ENCODE measurements around the gene CPB1.

Gene CPB1

DNA sequence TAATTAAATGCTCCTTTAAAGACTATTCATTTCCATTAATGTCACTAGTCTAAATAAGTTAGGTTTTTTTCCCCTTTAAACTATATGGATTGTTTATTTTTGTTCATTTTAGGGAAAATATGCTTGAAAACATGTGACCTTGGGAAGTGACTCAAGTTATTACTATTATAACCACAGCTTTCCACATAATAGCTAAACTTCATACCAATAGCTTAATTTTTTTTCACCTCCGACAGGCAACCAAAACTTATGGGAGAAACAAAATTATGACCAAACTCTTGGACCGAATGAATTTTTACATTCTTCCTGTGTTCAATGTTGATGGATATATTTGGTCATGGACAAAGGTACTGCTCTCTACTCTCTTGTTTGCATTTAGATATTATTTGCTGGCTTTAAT is 53.7 kb downstream of the CPB1 start:
- H3K27ac ChIP-seq (ENCODE audit: low read depth, low read length): peak overlapping the region; percentile 31
- H2AFZ ChIP-seq (ENCODE audit: low read length, unreplicated experiment): no peak overlapping the region
- peaks cover 32% of the 10 kb centered on the region for H3K4me1 ChIP-seq (ENCODE audit: control insufficient read depth, insufficient read depth, low read length, unreplicated experiment)
- H3K79me2 ChIP-seq (ENCODE audit: control insufficient read depth, insufficient read depth, low read length, unreplicated experiment): no peaks in the 10 kb centered on the region
- H3K27me3 ChIP-seq (ENCODE audit: insufficient read depth, low read length): no peaks in the 10 kb centered on the region
- no peaks in the 10 kb centered on the region for H3K36me3 ChIP-seq (ENCODE audit: insufficient read depth, low read length)
- H3K4me3 ChIP-seq (ENCODE audit: low read depth, low read length): no peak overlapping the region

DNA sequence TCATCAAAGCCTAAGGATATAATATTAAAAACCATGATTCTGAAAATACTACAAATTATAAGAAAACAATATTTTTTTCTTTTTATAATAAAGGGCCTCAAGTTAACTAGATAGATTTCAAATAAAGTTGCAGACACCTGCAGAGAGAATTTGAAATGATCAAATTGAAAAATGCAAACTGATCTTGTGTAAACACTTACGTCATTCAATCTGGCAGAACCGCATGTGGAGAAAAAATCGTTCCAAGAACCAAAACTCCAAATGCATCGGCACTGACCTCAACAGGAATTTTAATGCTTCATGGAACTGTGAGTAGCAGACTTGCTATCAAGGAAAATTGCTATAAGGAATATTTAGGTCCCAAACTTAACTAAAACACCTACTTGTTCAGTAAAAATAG is 54.7 kb downstream of the CPB1 start:
- H3K36me3 ChIP-seq (ENCODE audit: insufficient read depth, low read length): no peaks in the 10 kb centered on the region
- no peaks in the 10 kb centered on the region for H3K27me3 ChIP-seq (ENCODE audit: insufficient read depth, low read length)
- H3K4me1 ChIP-seq (ENCODE audit: control insufficient read depth, insufficient read depth, low read length, unreplicated experiment): peaks cover 32% of the 10 kb centered on the region
- peak overlapping the region; percentile 39; the same call in 1 of the 2 replicates for H3K4me3 ChIP-seq (ENCODE audit: low read depth, low read length)
- peak overlapping the region; percentile 43 for H2AFZ ChIP-seq (ENCODE audit: low read length, unreplicated experiment)
- no peak overlapping the region for H3K27ac ChIP-seq (ENCODE audit: low read depth, low read length)
- H3K79me2 ChIP-seq (ENCODE audit: control insufficient read depth, insufficient read depth, low read length, unreplicated experiment): no peaks in the 10 kb centered on the region

DNA sequence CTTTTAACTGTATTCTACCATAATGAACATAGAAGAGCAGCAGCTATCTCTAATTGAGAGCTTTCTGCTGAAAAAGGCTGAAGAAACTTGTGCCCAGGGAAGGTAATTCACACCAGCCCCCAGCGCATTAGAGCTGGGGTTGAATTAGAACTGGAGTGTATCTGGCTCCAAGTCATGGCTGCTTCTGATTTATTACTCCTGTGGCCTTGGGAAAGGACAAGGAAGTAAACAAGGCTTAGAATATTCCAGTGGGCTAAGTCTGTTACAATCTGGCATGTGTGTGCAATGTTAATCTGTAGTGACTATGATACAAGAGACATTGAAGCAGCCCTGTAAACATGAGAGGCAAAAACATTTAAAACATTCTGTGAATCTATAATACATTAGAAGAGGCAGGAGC is 55.6 kb downstream of the CPB1 start:
- peaks cover 32% of the 10 kb centered on the region for H3K4me1 ChIP-seq (ENCODE audit: control insufficient read depth, insufficient read depth, low read length, unreplicated experiment)
- no peaks in the 10 kb centered on the region for H3K79me2 ChIP-seq (ENCODE audit: control insufficient read depth, insufficient read depth, low read length, unreplicated experiment)
- H3K27ac ChIP-seq (ENCODE audit: low read depth, low read length): no peak overlapping the region
- no peaks in the 10 kb centered on the region for H3K27me3 ChIP-seq (ENCODE audit: insufficient read depth, low read length)
- H2AFZ ChIP-seq (ENCODE audit: low read length, unreplicated experiment): peak overlapping the region; percentile 43
- no peak overlapping the region for H3K4me3 ChIP-seq (ENCODE audit: low read depth, low read length)
- no peaks in the 10 kb centered on the region for H3K36me3 ChIP-seq (ENCODE audit: insufficient read depth, low read length)

DNA sequence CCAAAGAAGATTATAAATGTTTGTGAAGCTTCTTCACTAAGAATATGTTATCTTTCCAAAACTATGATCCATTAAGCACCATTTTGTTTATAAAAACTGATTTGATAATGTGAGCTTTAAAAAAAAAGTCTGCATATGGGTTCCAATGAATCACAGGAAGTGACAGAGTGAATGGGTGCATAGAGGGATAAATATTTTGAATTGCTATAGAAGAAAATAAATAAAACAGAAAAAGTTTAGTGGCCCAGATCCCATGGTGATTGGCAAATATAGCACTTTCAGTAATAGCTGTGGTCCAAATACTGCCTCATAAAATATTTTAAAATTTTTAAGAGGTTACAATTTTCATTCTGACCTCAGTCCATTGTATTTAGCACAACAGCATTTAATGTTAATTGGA is 56.6 kb downstream of the CPB1 start:
- no peak overlapping the region for H3K4me3 ChIP-seq (ENCODE audit: low read depth, low read length)
- H3K4me1 ChIP-seq (ENCODE audit: control insufficient read depth, insufficient read depth, low read length, unreplicated experiment): peaks cover 29% of the 10 kb centered on the region
- no peak overlapping the region for H2AFZ ChIP-seq (ENCODE audit: low read length, unreplicated experiment)
- H3K27ac ChIP-seq (ENCODE audit: low read depth, low read length): peak overlapping the region; percentile 51; the same call in 1 of the 2 replicates
- no peaks in the 10 kb centered on the region for H3K27me3 ChIP-seq (ENCODE audit: insufficient read depth, low read length)
- H3K36me3 ChIP-seq (ENCODE audit: insufficient read depth, low read length): no peaks in the 10 kb centered on the region
- no peaks in the 10 kb centered on the region for H3K79me2 ChIP-seq (ENCODE audit: control insufficient read depth, insufficient read depth, low read length, unreplicated experiment)

DNA sequence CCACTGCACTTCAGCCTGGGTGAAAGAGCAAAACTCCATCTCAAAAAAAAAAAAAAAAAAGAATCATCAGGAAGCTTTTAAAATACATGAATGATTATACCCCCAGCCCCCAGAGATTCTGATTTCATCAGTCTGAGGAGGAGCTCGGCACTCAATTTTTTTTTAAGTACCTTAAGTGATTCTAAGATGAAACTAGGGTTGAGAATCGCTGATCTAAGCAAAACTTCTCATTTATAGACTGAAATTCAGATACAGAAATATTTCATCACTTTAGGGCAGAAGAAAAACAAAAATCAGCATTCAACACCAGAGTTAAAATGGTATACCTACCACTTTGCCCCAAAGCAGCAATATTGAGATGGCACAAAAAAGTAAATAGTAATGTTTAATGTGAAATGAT is 62.2 kb downstream of the CPB1 start:
- H3K27me3 ChIP-seq (ENCODE audit: insufficient read depth, low read length): no peaks in the 10 kb centered on the region
- no peak overlapping the region for H3K27ac ChIP-seq (ENCODE audit: low read depth, low read length)
- H3K79me2 ChIP-seq (ENCODE audit: control insufficient read depth, insufficient read depth, low read length, unreplicated experiment): no peaks in the 10 kb centered on the region
- H3K36me3 ChIP-seq (ENCODE audit: insufficient read depth, low read length): no peaks in the 10 kb centered on the region
- no peak overlapping the region for H3K4me3 ChIP-seq (ENCODE audit: low read depth, low read length)
- H2AFZ ChIP-seq (ENCODE audit: low read length, unreplicated experiment): no peak overlapping the region
- H3K4me1 ChIP-seq (ENCODE audit: control insufficient read depth, insufficient read depth, low read length, unreplicated experiment): no peaks in the 10 kb centered on the region

DNA sequence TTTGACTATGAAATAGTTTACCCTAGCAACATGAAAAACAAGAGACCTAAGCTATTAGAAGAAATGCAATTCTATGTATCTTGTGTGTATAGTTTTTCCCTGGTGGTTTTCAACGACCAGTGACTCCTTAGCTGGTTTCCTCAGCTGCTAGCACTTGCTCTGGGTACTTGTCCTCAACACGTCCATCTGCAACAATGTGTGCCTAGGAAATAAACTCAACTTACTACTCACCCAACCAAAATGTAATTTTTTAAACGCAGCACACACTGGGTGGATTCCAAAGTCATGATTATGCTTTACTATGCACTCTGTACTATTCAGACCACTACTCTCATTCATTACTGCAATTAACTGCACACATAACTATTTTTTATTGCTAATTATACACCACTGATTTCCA is 68.5 kb downstream of the CPB1 start:
- no peaks in the 10 kb centered on the region for H3K27me3 ChIP-seq (ENCODE audit: insufficient read depth, low read length)
- no peak overlapping the region for H2AFZ ChIP-seq (ENCODE audit: low read length, unreplicated experiment)

DNA sequence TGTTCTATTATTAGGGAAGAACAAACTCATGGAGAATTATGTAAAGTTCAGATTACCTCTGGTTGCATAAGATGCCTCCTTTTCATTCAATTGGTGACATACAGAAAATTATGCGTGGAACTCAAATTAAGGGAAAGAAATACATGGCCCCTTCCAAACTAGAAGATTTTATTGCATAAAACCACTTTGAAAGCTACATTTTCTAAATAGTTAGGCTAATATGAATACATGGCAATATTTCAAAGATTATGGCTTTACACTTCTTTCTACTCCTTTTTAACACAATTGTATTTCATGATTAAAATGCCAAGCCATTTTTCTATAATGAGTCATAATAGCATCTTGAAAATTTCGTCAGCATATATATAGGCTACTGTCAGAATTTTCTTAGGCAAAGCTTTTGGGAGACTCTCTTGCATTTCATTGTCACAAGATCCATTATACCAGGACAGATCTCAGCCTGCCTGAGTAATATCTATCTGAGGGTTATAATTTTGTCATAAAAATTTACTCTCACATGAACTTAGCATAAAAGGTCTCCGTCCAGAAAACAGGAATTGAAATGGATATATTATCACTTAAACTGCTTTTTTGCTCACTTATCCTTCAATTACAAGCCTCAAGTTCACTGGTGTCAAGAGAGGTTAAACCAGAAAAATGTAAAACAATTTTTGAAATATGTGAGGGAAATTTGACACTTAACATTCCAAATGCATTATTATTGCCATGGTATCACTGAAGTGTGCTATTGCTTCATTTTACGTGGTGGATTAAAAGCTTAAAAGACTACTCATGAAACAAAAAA is 74.6 kb downstream of the CPB1 start:
- H3K4me3 ChIP-seq (ENCODE audit: low read depth, low read length): peak overlapping the region; percentile 51
- no peaks in the 10 kb centered on the region for H3K36me3 ChIP-seq (ENCODE audit: insufficient read depth, low read length)
- H3K27me3 ChIP-seq (ENCODE audit: insufficient read depth, low read length): no peaks in the 10 kb centered on the region
- no peaks in the 10 kb centered on the region for H3K79me2 ChIP-seq (ENCODE audit: control insufficient read depth, insufficient read depth, low read length, unreplicated experiment)
- H2AFZ ChIP-seq (ENCODE audit: low read length, unreplicated experiment): no peak overlapping the region
- H3K27ac ChIP-seq (ENCODE audit: low read depth, low read length): peak overlapping the region; percentile 91
- peaks cover 21% of the 10 kb centered on the region for H3K4me1 ChIP-seq (ENCODE audit: control insufficient read depth, insufficient read depth, low read length, unreplicated experiment)

More for the DNA sequence above, 68.5 kb downstream of the CPB1 start:
- H3K79me2 ChIP-seq (ENCODE audit: control insufficient read depth, insufficient read depth, low read length, unreplicated experiment): no peaks in the 10 kb centered on the region
- H3K27ac ChIP-seq (ENCODE audit: low read depth, low read length): no peak overlapping the region
- H3K4me3 ChIP-seq (ENCODE audit: low read depth, low read length): no peak overlapping the region
- H3K4me1 ChIP-seq (ENCODE audit: control insufficient read depth, insufficient read depth, low read length, unreplicated experiment): no peaks in the 10 kb centered on the region
- no peaks in the 10 kb centered on the region for H3K36me3 ChIP-seq (ENCODE audit: insufficient read depth, low read length)

DNA sequence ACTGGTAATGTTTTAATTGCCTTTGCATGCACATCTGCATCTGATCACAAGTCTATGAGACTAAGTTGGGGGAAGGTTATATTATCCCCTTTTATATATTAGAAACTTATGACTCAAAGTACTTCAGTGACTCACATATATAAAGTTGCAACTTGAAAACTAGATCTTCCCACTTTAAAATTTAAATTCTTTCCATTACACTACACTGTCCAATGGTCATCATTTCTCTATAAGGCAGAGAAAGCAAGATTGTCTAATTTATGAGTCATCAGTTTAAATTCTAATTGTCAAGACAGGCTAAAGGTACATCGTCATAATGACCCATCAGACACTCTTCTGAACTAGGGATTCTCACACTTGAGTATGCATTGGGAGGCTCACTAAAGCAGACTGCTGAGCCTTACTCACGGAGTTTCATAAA is 75.4 kb downstream of the CPB1 start:
- Histone ChIP-seq H3K36me3 (ENCODE audit: insufficient read depth, low read length) (no peaks in the 10 kb centered on the region), H2AFZ (ENCODE audit: low read length, unreplicated experiment) (peak overlapping the region; percentile 36), H3K79me2 (ENCODE audit: control insufficient read depth, insufficient read depth, low read length, unreplicated experiment) (no peaks in the 10 kb centered on the region), H3K4me3 (ENCODE audit: low read depth, low read length) (peak overlapping the region; percentile 51), H3K4me1 (ENCODE audit: control insufficient read depth, insufficient read depth, low read length, unreplicated experiment) (peaks cover 21% of the 10 kb centered on the region), H3K27me3 (ENCODE audit: insufficient read depth, low read length) (no peaks in the 10 kb centered on the region), H3K27ac (ENCODE audit: low read depth, low read length) (peak overlapping the region; percentile 91)

DNA sequence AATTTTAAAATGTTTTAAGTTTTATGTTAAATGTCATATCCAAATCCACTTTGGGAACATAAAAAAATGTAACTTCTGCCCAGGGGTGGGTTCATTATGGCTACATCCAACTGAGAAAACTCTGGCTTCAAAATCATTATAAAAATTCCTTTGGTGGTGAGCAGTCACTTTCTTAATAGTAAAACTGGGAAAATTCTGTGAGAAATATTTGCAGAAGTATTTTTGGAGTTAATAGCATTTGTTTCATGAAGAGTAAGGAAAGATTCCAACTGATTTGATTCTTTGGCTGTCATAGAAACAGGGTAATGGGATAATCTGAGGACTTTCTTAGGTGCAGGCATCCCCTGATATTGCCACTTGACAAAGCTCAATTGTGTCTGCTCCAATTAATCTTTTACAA is 76.3 kb downstream of the CPB1 start:
- Histone ChIP-seq H2AFZ (ENCODE audit: low read length, unreplicated experiment) (peak overlapping the region; percentile 18), H3K4me1 (ENCODE audit: control insufficient read depth, insufficient read depth, low read length, unreplicated experiment) (peaks cover 21% of the 10 kb centered on the region), H3K79me2 (ENCODE audit: control insufficient read depth, insufficient read depth, low read length, unreplicated experiment) (no peaks in the 10 kb centered on the region), H3K27me3 (ENCODE audit: insufficient read depth, low read length) (no peaks in the 10 kb centered on the region), H3K27ac (ENCODE audit: low read depth, low read length) (no peak overlapping the region), H3K4me3 (ENCODE audit: low read depth, low read length) (no peak overlapping the region), H3K36me3 (ENCODE audit: insufficient read depth, low read length) (no peaks in the 10 kb centered on the region)

DNA sequence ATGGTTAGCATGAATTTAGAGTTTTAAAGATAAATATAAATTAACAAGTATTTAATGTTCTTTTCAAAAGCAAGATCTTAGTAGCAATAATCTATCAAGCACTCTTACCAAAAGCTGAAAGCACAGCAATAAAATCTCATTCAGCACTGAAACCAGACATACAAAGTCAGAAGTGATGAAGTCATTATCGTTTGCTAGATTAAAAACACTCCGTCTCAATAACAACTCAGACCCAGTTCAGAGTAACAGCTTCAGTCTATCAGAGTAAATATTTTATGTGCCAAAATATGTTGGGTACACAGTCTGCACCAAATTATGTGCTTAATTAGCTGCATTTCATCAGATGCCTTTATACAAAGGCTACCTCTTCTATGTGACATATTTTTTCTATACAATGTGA is 79.1 kb downstream of the CPB1 start:
- Histone ChIP-seq H3K79me2 (ENCODE audit: control insufficient read depth, insufficient read depth, low read length, unreplicated experiment) (no peaks in the 10 kb centered on the region), H3K4me3 (ENCODE audit: low read depth, low read length) (no peak overlapping the region), H2AFZ (ENCODE audit: low read length, unreplicated experiment) (no peak overlapping the region), H3K27me3 (ENCODE audit: insufficient read depth, low read length) (no peaks in the 10 kb centered on the region), H3K4me1 (ENCODE audit: control insufficient read depth, insufficient read depth, low read length, unreplicated experiment) (peaks cover 15% of the 10 kb centered on the region), H3K36me3 (ENCODE audit: insufficient read depth, low read length) (no peaks in the 10 kb centered on the region), H3K27ac (ENCODE audit: low read depth, low read length) (no peak overlapping the region)

All from ACC112 (cell line).